K562 (cell line): ENCODE results near the gene MRPS15. TPM values are rescaled to one million over a fixed set of nuclear protein-coding genes. Genes with fewer than 3 reads are reported as not detected.

Source experiments
- CEBPB ChIP-seq: fragments of 450-650 bp; IDR thresholded peaks from 2 replicates; pipeline ENCODE4 v1.6.1; 2016; ENCODE audit warnings: missing genetic modification characterization, missing compliant biosample characterization
- CTCFL ChIP-seq: IDR thresholded peaks from 2 replicates; pipeline ENCODE4 v1.6.1; 2011; ENCODE audit warnings: borderline replicate concordance, low read depth, mild to moderate bottlenecking, moderate library complexity, low read length; ENCODE audit not compliant: insufficient read depth, poor library complexity, severe bottlenecking
- EGR1 ChIP-seq: fragments of 450-650 bp; conservative IDR thresholded peaks from 2 replicates; pipeline ENCODE4 v1.6.1; 2017; ENCODE audit warnings: mild to moderate bottlenecking
- GMEB1 ChIP-seq: fragments of 250-450 bp; sonication (Bioruptor Pico); IDR thresholded peaks from 2 replicates; pipeline ENCODE4 v1.4.0; 2020; ENCODE audit warnings: mild to moderate bottlenecking
- GTF3C2 ChIP-seq: IDR thresholded peaks from 3 replicates; pipeline ENCODE4 v1.6.1; 2011; ENCODE audit warnings: borderline replicate concordance, mild to moderate bottlenecking, moderate library complexity; ENCODE audit not compliant: insufficient read length; ENCODE audit errors: extremely low read depth
- HNRNPUL1 ChIP-seq: fragments of 200-400 bp; formaldehyde crosslinking; IDR thresholded peaks from 2 replicates; pipeline ENCODE4 v1.6.1; 2017; ENCODE audit warnings: low read length
- IRF1 ChIP-seq: sonication (generic); formaldehyde crosslinking; IDR thresholded peaks from 2 replicates; pipeline ENCODE4 v1.8.0; 2022; ENCODE audit warnings: missing genetic modification reagents, mild to moderate bottlenecking, borderline replicate concordance
- KDM4B ChIP-seq, 2 experiments: fragments of 450-650 bp in 1 of 2; sonication (generic) in 1 of 2; IDR thresholded peaks; 2 replicates each; pipeline ENCODE4 v1.6.1; 2016 to 2017; ENCODE audit warnings: borderline replicate concordance in 2 of 2, antibody characterized with exemption in 1 of 2, low read depth in 1 of 2, mild to moderate bottlenecking in 1 of 2
- RBBP5 ChIP-seq: fragments of 200-600 bp; sonication (generic); IDR thresholded peaks from 2 replicates; pipeline ENCODE4 v1.6.1; 2012; ENCODE audit warnings: borderline replicate concordance, mild to moderate bottlenecking, low read length, control low read depth, inconsistent platforms; ENCODE audit not compliant: insufficient read depth, poor library complexity, severe bottlenecking
- SIN3A ChIP-seq, 2 experiments: fragments of 150-350 bp in 1 of 2; IDR thresholded peaks; 2 replicates each; pipeline ENCODE4 v1.6.1; 2011 to 2016; ENCODE audit warnings: borderline replicate concordance in 2 of 2, low read depth in 2 of 2, low read length in 2 of 2, mild to moderate bottlenecking in 2 of 2, moderate library complexity in 2 of 2; ENCODE audit not compliant: control insufficient read depth in 1 of 2
- SMARCA5 ChIP-seq: fragments of 450-650 bp; IDR thresholded peaks from 2 replicates; pipeline ENCODE4 v1.6.1; 2016
- SMC3 ChIP-seq: conservative IDR thresholded peaks from 2 replicates; pipeline ENCODE4 v1.6.1; 2011; ENCODE audit warnings: low read depth, low read length, improper control_type of control experiment; ENCODE audit not compliant: insufficient read depth
- SNAPC5 ChIP-seq: fragments of 250-450 bp; sonication (Bioruptor Pico); IDR thresholded peaks from 2 replicates; pipeline ENCODE4 v1.8.0; 2021; ENCODE audit warnings: moderate library complexity, mild to moderate bottlenecking, inconsistent platforms
- STAT5A ChIP-seq: IDR thresholded peaks from 2 replicates; pipeline ENCODE4 v1.6.1; 2012; ENCODE audit warnings: low read length, inconsistent platforms, borderline replicate concordance
- TAF7 ChIP-seq: fragments of 450-650 bp; IDR thresholded peaks from 2 replicates; pipeline ENCODE4 v1.6.1; 2016; ENCODE audit warnings: missing genetic modification characterization, missing compliant biosample characterization
- WHSC1 ChIP-seq: IDR thresholded peaks from one replicate; pipeline ENCODE4 v1.6.1; 2012; ENCODE audit warnings: low read length, control low read depth, inconsistent platforms
- ZC3H4 ChIP-seq: sonication (generic); formaldehyde crosslinking; IDR thresholded peaks from 2 replicates; pipeline ENCODE4 v1.9.0; 2021; ENCODE audit warnings: missing genetic modification reagents, borderline replicate concordance
- ZNF551 ChIP-seq: fragments of 250-450 bp; sonication (Bioruptor Pico); IDR thresholded peaks from 2 replicates; pipeline ENCODE4 v1.5.0; 2021; ENCODE audit warnings: mild to moderate bottlenecking, moderate library complexity
- polyA plus RNA-seq, 8 experiments: library from polyadenylated mRNA; depleted of rRNA in 4 of 8; stranded (reverse) in 5 of 8; unstranded in 3 of 8; fragments of >200 nt; fragmentation: Nextera tagmentation in 2 of 8; fragmentation: Illumina TruSeq in 1 of 8; extraction: Ambion mirVana in 2 of 8; extraction: Trizol in 1 of 8; gene quantifications; 2 replicates each; pipeline versions ENCODE4 v1.2.1 to v1.2.3, GENCODE V29; 2011 to 2014; ENCODE audit warnings: inconsistent platforms in 1 of 8, missing spikeins in 1 of 8
- total RNA-seq, 7 experiments: library from RNA; depleted of rRNA in 6 of 7; stranded (reverse); fragments of >200 nt in 6 of 7; fragmentation: Illumina TruSeq in 2 of 7; extraction: Trizol in 2 of 7; gene quantifications; 2 replicates each; pipeline versions ENCODE4 v1.2.1 to v1.2.3, GENCODE V29; 2011 to 2021; ENCODE audit warnings: low replicate concordance in 1 of 7

Gene MRPS15
- total and polyA plus RNA-seq, 9 of the 15 experiments (the other 6 are each of a cell fraction or from before 2014, with no cell fraction given), result 62.9 to 286 (median 149) TPM

GRCh38 chr1:36463803-36464604 is at the start of gene MRPS15 (continued):
- TF ChIP-seq CTCFL (no peak), ZC3H4 (no peak), KDM4B (IDR thresholded peaks at IDR 0.05; ENCODE audit: borderline replicate concordance in 2 of 2, low read depth in 1 of 2) (peak in 1 of 2 experiments; percentile 92; a peak in 1 of 4 replicates), SMARCA5 (peak; percentile 98), GMEB1 (CRISPR knock-in tag) (peak; percentile 80), TAF7 (tag) (peak; percentile 60), ZNF551 (CRISPR knock-in tag) (no peak), HNRNPUL1 (no peak), IRF1 (CRISPR knock-in tag) (0 out of 2 replicates have a peak, but pooled peaks have one; percentile 73), STAT5A (no peak; the same call in 1 of the 2 replicates), SMC3 (no peak), WHSC1 (no peak), CEBPB (tag) (peak; percentile 99), GTF3C2 (no peak), EGR1 (peak; percentile 35; the same call in 1 of the 2 replicates), SNAPC5 (CRISPR knock-in tag) (no peak), SIN3A (IDR thresholded peaks at IDR 0.05; ENCODE audit: borderline replicate concordance in 2 of 2, control insufficient read depth in 1 of 2, low read depth in 2 of 2, low read length in 2 of 2) (peak; percentile 97 to 98), RBBP5 (peak; percentile 100)
